CD4-positive, alpha-beta T cell treated with Interleukin-2 at 100 ng/mL for 4 hours (primary cell): ENCODE measurements around the gene OR10G7.
"Not testable (repeated sequence)": the region's sequence is repeated elsewhere in the genome, so short reads cannot be mapped to it uniquely, and the experiment has no call there.

ENCODE experiments used
- DNase-seq: peaks from one replicate; pipeline ENCODE4 v3.0.0-alpha.2; 2020; ENCODE audit warnings: low spot score

OR10G7 gene

DNA sequence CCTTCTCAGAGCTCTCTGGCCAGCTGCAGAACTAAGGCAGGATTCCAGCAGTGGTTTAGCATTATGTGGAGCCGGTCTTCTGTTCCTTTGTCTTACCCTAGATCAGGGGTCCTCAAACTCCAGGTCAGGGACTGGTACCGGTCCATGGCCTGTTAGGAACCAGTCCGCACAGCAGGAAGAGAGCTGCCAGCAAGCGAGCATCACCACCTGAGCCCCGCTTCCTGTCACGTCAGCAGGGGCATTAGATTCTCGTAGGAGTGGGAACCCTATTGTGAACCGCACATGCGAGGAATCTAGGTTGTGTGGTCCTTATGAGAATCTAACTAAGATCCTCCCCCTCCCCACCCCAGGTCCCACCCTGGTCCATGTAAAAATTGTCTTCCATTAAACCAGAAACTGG, 1.6 kb downstream of the OR10G7 start:
- no peak for DNase-seq

GRCh38 chr11:124036666-124037065, 4.5 kb downstream of the OR10G7 start:
- no peak for DNase-seq

GRCh38 chr11:124026498-124026897, 14.6 kb downstream of the OR10G7 start, which contains the start of gene OR10G8:
Gene OR10G8, plus strand, starts transcription at chr11:124026798. Its CDS starts 2,825 bp downstream, at chr11:124029623.
- no peak for DNase-seq

- DNase-seq, result not testable (repeated sequence)
These were observed 25.3 kb downstream of the OR10G7 start for GRCh38 chr11:124015837-124016236.

GRCh38 chr11:124012697-124013096, 28.4 kb downstream of the OR10G7 start, which contains the start of gene OR10G4:
Gene OR10G4, plus strand, starts transcription at chr11:124012997. Its CDS starts 2,578 bp downstream, at chr11:124015575.
- no peak for DNase-seq

GRCh38 chr11:123995119-123995518, 46.0 kb downstream of the OR10G7 start, which contains the start of gene OR10G6:
Gene OR10G6, minus strand, starts transcription at chr11:123995161. Its CDS starts 0 bp downstream, at chr11:123995161.
- no peak for DNase-seq
